ENCODE measurements around the gene ARHGAP25. TPM values are rescaled to one million over a fixed set of nuclear protein-coding genes. Genes with fewer than 3 reads are reported as not detected.

The ARHGAP25 gene
- total RNA-seq, 6 experiments from 2014 or later = not detected

DNA sequence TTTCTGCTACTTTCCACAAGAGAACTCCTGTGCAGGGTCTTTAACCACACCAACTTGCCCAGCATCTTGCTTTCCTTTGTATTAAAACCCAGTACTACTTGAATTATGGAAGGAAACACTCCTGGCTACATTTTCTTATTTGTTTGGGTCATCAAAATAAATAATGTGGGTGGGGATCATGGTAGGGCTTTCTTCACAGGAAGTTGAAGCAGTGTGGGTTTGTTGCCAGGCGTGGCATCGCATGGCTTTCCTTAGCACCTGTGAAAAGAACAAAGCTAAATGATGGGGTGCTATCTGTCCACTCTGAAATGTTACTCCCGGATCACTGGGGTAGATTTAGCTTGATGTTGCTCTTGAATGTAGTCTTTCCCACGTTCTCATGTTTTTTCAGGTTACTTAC is 18.7 kb downstream of the ARHGAP25 start:
- no peak overlapping the region for H3K27ac Mint-ChIP-seq

DNA sequence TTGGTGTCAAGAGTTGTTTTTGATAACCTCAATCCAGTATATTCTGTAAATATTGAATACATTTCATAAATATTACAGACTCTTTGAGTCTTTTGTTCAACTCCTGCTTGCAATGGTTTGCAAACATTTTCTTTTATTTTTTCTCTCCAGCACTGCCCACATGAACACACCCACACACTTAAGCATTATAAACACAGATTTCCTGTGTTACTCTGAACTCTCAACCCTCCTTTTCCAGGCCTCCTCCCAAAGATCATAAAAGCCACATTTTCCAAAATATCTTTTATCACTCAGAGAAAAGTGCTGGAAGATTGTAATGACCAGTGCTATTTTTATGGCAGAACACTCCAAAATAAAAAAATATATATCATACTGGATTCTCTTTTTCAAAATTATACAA is 20.5 kb downstream of the ARHGAP25 start:
- H3K27me3 Mint-ChIP-seq (ENCODE audit: insufficient read depth) = peaks cover 11% of the 10 kb centered on the region
- H3K36me3 Mint-ChIP-seq (ENCODE audit: low read depth) = no peaks in the 10 kb centered on the region
- H3K9me3 Mint-ChIP-seq = no peaks in the 10 kb centered on the region
- no peak overlapping the region for H3K4me3 Mint-ChIP-seq
- TF ChIP-seq CTCF (IDR thresholded peaks at IDR 0.05) = no peak
- H3K4me1 Mint-ChIP-seq (ENCODE audit: low read depth) = peaks cover 15% of the 10 kb centered on the region; the same call in 1 of the 2 replicates
- DNase-seq = no peak
- H3K27ac Mint-ChIP-seq = no peak overlapping the region

More for the DNA sequence above, 18.7 kb downstream of the ARHGAP25 start:
- peaks cover 19% of the 10 kb centered on the region; the same call in 1 of the 2 replicates for H3K4me1 Mint-ChIP-seq (ENCODE audit: low read depth)
- no peaks in the 10 kb centered on the region for H3K9me3 Mint-ChIP-seq
- no peak for DNase-seq
- no peaks in the 10 kb centered on the region for H3K36me3 Mint-ChIP-seq (ENCODE audit: low read depth)
- H3K27me3 Mint-ChIP-seq (ENCODE audit: insufficient read depth) = peaks cover 6% of the 10 kb centered on the region
- no peak for TF ChIP-seq CTCF (IDR thresholded peaks at IDR 0.05)
- H3K4me3 Mint-ChIP-seq = no peak overlapping the region

- DNase-seq = no peak
- TF ChIP-seq CTCF (IDR thresholded peaks at IDR 0.05) = no peak
- Mint-ChIP-seq H3K9me3 (no peaks in the 10 kb centered on the region), H3K36me3 (ENCODE audit: low read depth) (no peaks in the 10 kb centered on the region), H3K27me3 (ENCODE audit: insufficient read depth) (peaks cover 11% of the 10 kb centered on the region), H3K4me3 (no peak overlapping the region), H3K27ac (no peak overlapping the region), H3K4me1 (ENCODE audit: low read depth) (peaks cover 15% of the 10 kb centered on the region; the same call in 1 of the 2 replicates)
Measured at GRCh38 chr2:68756178-68756577, 21.6 kb downstream of the ARHGAP25 start.

- H3K4me3 Mint-ChIP-seq = no peak overlapping the region
- no peak overlapping the region for H3K27ac Mint-ChIP-seq
- no peaks in the 10 kb centered on the region for H3K9me3 Mint-ChIP-seq
- peaks cover 16% of the 10 kb centered on the region for H3K27me3 Mint-ChIP-seq (ENCODE audit: insufficient read depth)
- TF ChIP-seq CTCF (IDR thresholded peaks at IDR 0.05) = no peak
- no peak for DNase-seq
- H3K4me1 Mint-ChIP-seq (ENCODE audit: low read depth) = peaks cover 9% of the 10 kb centered on the region; the same call in 1 of the 2 replicates
- no peaks in the 10 kb centered on the region for H3K36me3 Mint-ChIP-seq (ENCODE audit: low read depth)
Measured at GRCh38 chr2:68757081-68757480, 22.5 kb downstream of the ARHGAP25 start.

- DNase-seq = no peak
- H3K9me3 Mint-ChIP-seq = no peaks in the 10 kb centered on the region
- no peaks in the 10 kb centered on the region for H3K36me3 Mint-ChIP-seq (ENCODE audit: low read depth)
- peaks cover 7% of the 10 kb centered on the region; the same call in 1 of the 2 replicates for H3K4me1 Mint-ChIP-seq (ENCODE audit: low read depth)
- H3K4me3 Mint-ChIP-seq = no peak overlapping the region
- peaks cover 16% of the 10 kb centered on the region for H3K27me3 Mint-ChIP-seq (ENCODE audit: insufficient read depth)
- no peak for TF ChIP-seq CTCF (IDR thresholded peaks at IDR 0.05)
- no peak overlapping the region for H3K27ac Mint-ChIP-seq
Measured at GRCh38 chr2:68762100-68762499, 27.5 kb downstream of the ARHGAP25 start.

- DNase-seq = no peak
- H3K27me3 Mint-ChIP-seq (ENCODE audit: insufficient read depth) = peaks cover 18% of the 10 kb centered on the region
- peaks cover 7% of the 10 kb centered on the region; the same call in 1 of the 2 replicates for H3K4me1 Mint-ChIP-seq (ENCODE audit: low read depth)
- no peak for TF ChIP-seq CTCF (IDR thresholded peaks at IDR 0.05)
- H3K9me3 Mint-ChIP-seq = no peaks in the 10 kb centered on the region
- H3K36me3 Mint-ChIP-seq (ENCODE audit: low read depth) = no peaks in the 10 kb centered on the region
- H3K4me3 Mint-ChIP-seq = no peak overlapping the region
- no peak overlapping the region for H3K27ac Mint-ChIP-seq
Measured at GRCh38 chr2:68762665-68763064, 28.1 kb downstream of the ARHGAP25 start.

All from HFFc6 (cell line).